GM21723 (cell line): ENCODE results near the gene IZUMO2.
"Not testable (repeated sequence)": the region's sequence is repeated elsewhere in the genome, so short reads cannot be mapped to it uniquely, and the experiment has no call there.

Source experiments
- ATAC-seq: cut with Tn5 transposase; IDR thresholded peaks from one replicate; pipeline ENCODE4 v1.9.1; 2021; ENCODE audit warnings: mild to moderate bottlenecking, moderate library complexity; ENCODE audit not compliant: unreplicated experiment

The IZUMO2 gene

DNA sequence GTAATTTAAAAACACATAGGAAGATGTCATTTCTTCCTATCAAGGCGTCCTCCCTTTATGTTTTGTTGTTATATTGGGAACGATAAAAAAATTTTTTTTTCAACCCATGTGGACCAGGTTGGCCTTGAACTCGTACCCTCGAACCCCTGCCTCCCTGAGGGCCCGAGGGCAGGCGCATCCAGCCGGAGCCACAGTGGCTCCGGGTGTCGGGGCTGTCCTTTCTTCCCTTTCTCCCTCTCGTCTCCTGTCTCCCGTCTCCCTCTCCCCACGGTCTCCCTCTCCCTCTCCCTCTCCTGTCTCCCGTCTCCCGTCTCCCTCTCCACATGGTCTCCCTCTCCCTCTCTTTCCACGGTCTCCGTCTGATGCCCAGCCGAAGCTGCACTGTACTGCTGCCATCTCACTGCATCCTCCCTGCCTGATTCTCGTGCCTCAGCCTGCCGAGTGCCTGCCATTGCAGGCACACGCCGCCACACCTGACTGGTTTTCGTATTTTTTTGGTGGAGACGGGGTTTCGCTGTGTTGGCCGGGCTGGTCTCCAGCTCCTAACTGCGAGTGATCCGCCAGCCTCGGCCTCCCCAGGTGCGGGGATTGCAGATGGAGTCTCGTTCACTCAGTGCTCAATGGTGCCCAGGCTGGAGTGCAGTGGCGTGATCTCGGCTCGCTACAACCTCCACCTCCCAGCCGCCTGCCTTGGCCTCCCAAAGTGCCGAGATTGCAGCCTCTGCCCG is 22.8 kb downstream of the IZUMO2 start:
- ATAC-seq = not testable (repeated sequence)

DNA sequence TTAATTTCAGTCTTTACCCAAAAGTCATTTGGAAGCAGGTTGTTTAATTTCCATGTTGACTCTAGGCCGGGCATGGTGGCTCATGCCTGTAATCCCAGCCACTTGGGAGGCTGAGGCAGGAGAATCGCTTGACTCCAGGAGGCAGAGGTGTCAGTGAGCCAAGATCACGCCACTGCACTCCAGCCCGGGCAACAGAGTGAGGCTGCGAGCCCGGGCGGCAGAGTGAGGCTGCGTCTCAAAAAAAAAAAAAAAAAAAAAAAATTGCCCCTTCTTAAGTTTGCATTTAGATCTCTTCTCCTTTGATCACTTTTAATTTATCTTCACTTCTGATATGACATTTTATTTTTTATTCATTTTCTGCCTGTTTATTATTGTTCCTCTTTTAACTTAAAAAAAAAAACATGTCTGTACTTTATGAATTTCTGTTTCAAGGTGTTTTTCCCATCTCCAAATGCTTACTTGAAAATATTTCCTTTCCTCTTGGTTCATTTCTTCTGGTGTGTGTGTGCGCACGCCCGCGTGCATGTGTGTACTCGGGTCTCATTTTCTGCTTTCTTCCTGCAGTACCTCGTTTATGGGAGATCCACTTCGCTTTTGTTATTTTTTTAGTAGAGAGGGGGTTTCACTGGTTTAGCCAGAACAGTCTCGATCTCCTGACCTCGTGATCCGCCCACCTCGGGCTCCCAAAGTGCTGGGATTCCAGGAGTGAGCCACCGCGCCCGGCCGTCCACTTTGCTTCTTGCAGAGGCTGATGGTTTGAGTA is 26.3 kb downstream of the IZUMO2 start:
- not testable (repeated sequence) for ATAC-seq

DNA sequence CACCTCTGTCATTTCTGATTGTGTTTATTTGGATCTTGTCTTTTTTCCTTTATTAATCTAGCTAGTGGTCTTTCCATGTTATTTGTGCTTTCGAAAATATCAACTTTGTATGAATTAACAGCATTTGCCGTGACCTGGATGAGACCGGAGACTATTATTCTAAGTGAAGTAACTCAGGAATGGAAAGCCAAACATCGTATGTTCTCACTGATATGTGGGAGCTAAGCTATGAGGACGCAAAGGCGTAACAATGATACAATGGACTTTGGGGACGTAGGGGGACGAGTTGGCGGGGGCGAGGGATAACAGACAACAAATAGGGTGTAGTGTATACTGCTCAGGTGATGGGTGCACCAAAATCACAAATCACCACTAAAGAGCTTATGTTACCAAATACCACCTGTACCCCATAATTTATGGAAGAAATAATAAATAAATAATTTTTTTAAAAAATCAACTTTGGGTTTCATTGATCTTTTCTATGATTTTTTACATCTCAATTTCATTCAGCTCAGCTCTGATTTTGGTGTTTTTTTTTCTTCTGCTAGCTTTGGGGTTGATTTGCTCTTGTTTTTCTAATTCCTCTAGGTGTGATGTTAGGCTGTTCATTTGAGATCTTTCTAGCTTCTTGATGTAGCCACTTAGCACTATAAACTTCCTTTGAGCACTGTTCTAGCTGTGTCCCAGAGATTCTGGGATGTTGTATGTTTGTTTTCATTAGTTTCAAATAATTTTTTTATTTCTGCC is 27.1 kb downstream of the IZUMO2 start:
- not testable (repeated sequence) for ATAC-seq

DNA sequence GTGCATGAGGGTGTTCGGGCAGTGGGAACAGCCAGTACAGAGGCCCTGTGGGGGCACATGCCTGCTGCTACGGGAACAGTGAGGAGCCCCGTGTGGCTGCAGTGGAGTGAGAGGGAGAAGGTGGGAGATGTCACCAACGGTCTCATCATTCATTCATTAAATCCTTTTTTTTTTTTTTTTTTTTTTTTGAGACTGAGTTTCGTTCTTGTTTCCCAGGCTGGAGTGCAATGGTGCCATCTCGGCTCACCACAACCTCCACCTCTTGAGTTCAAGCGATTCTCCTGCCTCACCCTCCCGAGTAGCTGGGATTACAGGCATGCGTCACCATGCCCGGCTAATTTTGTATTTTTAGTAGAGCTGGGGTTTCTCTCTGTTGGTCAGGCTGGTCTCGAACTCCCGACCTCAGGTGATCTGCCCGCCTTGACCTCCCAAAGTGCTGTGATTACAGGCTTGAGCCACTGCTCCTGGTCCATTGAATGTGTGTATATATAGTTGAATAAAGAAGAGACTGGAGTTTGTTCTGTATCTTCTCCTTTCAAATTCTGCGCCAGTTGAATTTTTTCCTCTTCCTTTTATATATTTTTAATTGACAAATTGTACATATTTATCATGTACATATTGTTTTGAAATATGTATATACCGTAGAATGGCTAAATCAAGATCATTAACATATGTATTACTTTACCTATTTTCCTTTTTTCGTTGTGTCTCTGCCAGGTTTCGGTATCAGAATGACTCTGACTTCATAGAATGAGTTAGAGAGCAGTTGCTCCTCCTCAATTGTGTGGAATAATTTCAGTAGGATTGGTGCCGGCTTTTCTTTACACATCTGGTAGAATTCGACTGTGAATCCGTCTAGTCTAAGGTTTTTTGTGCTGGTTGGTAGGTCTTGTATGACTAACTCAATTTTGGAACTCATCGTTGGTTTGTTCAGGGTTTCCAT is 28.0 kb downstream of the IZUMO2 start:
- not testable (repeated sequence) for ATAC-seq

DNA sequence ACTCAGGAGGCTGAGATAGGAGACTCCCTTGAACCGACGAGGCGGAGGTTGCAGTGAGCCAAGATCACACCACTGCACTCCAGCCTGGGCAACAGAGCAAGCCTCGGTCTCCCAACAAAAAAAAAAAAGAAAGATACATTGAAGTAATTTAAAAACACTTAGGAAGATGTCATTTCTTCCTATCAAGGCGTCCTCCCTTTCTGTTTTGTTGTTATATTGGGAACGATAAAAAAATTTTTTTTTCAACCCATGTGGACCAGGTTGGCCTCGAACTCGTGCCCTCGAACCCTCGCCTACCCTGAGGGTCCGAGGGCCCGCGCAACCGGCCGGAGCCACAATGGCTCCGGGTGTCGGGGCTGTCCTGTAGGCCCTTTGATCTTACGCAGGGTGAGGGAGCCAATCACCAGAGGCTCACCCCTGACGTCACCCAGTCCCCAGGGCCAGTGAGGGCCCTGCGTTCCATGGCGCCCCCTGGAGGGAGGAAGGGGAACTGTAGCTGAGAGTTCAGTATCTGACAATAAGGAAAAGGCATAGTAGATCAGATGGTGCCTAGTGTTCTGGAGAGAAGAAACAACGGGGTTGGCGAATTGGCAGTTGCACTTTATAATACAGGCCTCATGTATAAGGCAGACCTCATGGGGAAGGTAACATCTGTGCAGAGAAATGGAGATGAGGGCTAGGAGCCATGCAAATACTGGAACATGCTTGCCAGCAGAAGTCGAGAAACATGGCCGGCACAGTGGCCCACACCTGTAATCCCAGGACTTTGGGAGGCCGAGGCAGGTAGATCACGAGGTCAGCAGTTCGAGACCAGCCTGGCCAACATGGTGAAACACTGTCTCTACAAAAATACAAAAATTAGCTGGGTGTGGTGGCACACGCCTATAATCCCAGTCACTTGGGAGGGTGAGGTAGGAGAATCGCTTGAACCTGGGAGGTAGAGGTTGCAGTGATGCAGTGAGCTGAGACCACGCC is 29.3 kb downstream of the IZUMO2 start:
- ATAC-seq = not testable (repeated sequence)

DNA sequence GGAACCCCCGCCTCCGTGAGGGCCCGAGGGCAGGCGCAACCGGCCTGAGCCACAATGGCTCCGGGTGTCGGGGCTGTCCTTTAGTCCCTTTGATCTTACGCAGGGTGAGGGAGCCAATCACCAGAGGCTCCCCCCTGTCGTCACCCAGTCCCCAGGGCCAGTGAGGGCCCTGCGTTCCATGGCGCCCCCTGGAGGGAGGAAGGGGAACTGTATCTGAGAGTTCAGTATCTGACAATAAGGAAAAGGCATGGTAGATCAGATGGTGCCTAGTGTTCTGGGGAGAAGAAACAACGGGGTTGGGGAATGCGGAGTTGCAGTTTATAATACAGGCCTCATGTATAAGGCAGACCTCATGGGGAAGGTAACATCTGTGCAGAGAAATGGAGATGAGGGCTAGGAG is 59.1 kb downstream of the IZUMO2 start:
- not testable (repeated sequence) for ATAC-seq

DNA sequence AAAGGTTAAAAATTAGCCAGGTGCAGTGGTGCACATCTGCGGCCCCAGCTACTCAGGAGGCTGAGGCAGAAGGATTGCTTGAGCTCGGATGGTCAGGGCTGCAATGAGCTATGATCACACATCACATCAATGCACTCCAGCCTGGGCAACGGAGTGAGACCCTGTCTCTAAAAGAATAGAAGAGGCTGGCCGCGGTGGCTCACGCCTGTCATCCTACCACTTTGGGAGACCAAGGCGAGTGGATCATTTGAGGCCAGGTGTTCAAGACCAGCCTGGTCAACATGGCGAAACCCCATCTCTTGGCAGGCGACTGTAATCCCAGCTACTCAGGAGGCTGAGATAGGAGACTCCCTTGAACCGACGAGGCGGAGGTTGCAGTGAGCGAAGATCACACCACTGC is 59.7 kb downstream of the IZUMO2 start:
- not testable (repeated sequence) for ATAC-seq
